Omental fat pad (tissue), 4 donors: ENCODE data around the gene FNTB. TPM values are rescaled to one million over a fixed set of nuclear protein-coding genes. Genes with fewer than 3 reads are reported as not detected.

Source experiments
- ATAC-seq: fragments of 150-250 bp; one replicate; pipeline ENCODE4 v1.9.1; 2016; ENCODE audit warnings: mild to moderate bottlenecking, moderate library complexity; ENCODE audit not compliant: low FRiP score
- DNase-seq: peaks from one replicate; pipeline ENCODE4 v3.0.0-alpha.2; 2019; ENCODE audit warnings: low spot score
- total RNA-seq, 4 donors: library from RNA; depleted of rRNA; stranded (reverse); fragments of >200 nt; gene quantifications; one replicate each; pipeline ENCODE4 v1.1.0, GENCODE V29; 2016
- TF ChIP-seq, protein P1 (sequence below), 3 donors: fragments of 450-650 bp; IDR thresholded peaks; one replicate each; pipeline ENCODE4 v1.5.1; 2016 to 2017; ENCODE audit warnings: antibody characterized with exemption in 3 of 3, mild to moderate bottlenecking in 3 of 3, moderate library complexity in 2 of 3

Gene FNTB
- total RNA-seq, 4 donors from 2014 or later, result 8.4 to 16.7 (median 13.7) TPM

DNA sequence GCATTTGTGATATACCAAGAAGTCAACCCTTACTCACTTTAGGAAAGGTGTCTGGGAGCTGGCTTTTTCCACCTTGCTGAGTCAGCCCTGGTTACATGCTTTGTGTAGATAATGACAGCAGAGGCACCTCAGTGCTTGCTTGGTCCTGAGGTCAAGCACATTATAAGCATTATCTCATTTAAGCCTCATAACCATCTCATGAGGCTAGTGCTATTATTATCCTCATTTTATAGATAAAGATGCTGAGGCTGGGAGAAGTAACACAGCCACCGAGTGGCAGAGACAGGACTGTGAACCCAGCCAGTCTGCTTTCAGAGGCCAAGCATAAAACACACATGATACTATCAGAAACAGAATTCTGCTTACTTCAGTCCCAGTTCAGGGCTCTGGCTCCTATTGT is 86.2 kb downstream of the FNTB start:
- DNase-seq (no peak), ATAC-seq (no peak)
- TF ChIP-seq, protein P1, sequence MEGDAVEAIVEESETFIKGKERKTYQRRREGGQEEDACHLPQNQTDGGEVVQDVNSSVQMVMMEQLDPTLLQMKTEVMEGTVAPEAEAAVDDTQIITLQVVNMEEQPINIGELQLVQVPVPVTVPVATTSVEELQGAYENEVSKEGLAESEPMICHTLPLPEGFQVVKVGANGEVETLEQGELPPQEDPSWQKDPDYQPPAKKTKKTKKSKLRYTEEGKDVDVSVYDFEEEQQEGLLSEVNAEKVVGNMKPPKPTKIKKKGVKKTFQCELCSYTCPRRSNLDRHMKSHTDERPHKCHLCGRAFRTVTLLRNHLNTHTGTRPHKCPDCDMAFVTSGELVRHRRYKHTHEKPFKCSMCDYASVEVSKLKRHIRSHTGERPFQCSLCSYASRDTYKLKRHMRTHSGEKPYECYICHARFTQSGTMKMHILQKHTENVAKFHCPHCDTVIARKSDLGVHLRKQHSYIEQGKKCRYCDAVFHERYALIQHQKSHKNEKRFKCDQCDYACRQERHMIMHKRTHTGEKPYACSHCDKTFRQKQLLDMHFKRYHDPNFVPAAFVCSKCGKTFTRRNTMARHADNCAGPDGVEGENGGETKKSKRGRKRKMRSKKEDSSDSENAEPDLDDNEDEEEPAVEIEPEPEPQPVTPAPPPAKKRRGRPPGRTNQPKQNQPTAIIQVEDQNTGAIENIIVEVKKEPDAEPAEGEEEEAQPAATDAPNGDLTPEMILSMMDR (IDR thresholded peaks at IDR 0.05), result no peak

DNA sequence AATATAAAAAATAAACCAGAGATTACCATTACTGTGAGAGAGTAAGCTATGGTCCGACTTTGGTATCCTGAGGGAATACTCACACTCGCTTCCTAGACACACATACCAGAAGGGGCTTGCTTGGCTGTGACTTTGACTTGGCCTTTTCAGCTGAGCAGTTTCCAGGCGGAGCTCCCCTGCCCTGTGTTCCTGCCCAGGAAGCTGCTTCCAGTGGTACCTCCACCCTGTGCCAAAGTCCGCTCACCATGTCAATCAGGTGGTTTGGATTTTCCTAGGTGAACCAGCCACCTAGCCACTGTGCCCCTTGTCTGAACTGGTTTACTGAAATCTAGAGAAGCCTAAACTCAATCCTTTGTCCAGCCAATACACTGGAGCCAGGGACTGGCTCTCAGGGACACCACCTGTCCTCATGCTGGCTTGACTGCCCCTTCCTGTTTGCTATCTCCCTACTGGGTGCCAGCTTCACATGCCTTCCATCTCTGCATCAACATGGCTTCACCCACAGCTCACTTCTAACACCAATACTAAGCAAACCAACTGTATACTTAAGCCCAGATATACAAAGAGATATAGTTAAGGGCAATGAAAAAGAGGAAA is 87.0 kb downstream of the FNTB start:
- no peak for ATAC-seq
- TF ChIP-seq, protein P1 (IDR thresholded peaks at IDR 0.05), result no peak

DNA sequence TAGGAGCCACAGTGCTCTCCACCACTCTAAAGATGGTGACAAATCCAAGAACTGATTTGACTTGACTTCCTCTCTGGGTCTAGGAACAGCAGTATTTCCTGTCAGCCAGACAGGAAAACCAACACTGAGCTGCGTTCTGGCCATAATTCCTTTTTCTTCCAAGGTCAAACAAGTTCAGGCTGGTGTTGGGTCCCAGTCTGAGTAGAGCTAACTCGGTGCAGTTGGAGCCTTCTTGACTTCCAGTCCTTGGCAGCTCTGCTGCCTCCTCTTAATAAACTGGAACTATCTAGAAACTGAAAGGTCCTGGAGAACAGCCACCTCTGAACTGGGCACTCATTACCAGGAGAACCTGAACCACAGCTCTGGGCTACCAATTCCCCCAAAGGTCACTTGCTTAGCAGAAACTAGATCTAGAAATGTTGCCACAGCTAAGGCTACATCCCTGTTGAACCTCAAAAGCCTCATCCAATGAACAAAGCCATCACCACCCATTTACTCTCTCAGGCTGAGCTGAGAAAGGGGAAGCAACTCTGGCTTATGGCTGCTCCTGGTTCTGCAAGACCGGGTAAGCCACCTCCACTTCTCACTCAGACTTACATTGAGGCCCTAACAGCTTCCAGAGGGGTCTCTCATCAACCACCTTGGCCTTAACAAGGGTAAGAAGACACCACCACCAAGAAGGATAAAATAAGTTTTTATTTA is 87.9 kb downstream of the FNTB start:
- TF ChIP-seq, protein P1 (IDR thresholded peaks at IDR 0.05), result no peak
- ATAC-seq (no peak), DNase-seq (no peak)

More for the DNA sequence above, 87.0 kb downstream of the FNTB start:
- no peak for DNase-seq

DNA sequence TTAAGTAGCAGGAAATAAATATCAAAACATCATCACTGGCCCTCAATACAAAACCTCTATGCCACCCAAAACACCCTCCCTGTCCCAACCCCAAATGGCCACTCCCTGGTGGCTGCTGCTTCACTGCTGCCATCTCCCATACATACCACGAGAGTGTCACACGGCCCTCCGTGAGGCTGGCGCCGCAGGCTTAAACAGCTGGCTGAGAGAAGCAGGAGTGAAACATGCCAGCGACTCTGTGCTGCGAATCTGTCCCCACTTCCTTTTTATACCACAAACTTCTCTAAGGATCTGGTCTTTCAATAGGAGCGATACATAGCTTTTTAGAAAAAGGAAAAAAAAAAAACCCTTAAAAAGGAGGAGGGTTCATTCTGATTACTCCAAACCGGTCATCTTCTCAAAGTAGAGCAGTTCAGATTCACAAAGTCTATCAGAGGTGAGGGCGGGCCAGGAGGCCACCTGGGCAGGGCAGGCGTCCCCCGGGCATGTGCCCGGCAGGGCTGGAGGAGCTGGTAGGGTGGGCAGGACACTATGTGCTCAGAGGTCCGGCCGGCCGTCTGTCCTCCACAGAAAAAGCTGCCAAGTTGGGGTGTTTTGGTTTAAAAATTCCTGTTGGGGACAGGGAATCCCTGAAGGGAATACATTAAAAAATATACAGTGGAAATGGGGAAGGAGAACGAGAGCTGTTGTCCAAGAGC is 89.1 kb downstream of the FNTB start:
- ATAC-seq (no peak), DNase-seq (no peak)
- TF ChIP-seq, protein P1 (IDR thresholded peaks at IDR 0.05), result no peak

DNA sequence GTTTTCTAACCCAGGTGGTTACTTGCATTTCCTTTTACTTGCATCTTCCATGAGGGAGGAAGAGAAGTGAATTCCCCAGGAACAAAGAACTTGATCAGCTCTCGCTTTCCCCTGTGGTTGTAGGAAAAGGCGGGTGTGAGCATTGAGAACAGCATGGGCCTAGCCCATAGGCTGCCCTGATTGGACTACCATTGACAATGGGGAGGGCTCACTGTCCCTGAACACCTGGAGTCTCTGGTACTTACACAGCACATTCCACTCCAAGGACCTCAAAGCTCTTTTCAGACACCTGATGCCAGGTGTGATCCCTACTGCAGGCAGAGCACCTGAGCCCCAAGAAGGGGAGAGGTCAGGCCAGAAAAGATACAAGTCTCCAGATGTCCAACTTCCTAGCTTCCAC is 90.6 kb downstream of the FNTB start:
- TF ChIP-seq, protein P1 (IDR thresholded peaks at IDR 0.05), result no peak
- no peak for ATAC-seq

DNA sequence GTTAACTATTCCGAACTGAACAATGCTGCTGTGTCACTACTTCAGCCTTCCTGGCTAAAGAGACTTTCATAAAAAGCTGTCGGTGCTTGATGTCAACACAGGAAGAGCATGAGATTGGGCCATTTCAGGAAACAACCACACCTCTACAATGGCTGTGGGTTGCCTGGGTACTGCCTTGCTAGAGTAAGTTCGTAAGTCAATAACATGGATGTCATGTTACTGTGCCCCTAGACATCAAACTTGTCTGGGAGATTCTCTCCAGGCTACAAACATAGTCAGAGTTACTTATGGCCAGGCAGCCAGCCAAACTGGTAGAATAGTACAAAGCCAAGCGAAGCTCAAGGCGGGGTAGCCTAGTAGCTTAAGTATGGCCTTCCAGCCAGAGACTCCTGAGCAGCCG is 92.5 kb downstream of the FNTB start:
- TF ChIP-seq, protein P1 (IDR thresholded peaks at IDR 0.05), result no peak
- ATAC-seq (no peak), DNase-seq (no peak)

More for the DNA sequence above, 90.6 kb downstream of the FNTB start:
- no peak for DNase-seq
